GM21717 (cell line): ENCODE results near the gene DPF3.

Source experiments
- ATAC-seq: cut with Tn5 transposase; IDR thresholded peaks from one replicate; pipeline ENCODE4 v1.9.1; 2021; ENCODE audit warnings: mild to moderate bottlenecking, moderate library complexity; ENCODE audit not compliant: unreplicated experiment

Gene DPF3

GRCh38 chr14:72582582-72582981 is 311.3 kb downstream of the DPF3 start:
- no peak for ATAC-seq

- no peak for ATAC-seq
Measured at GRCh38 chr14:72578514-72578913, 315.4 kb downstream of the DPF3 start.

- ATAC-seq = no peak
Measured at GRCh38 chr14:72577521-72577920, 316.4 kb downstream of the DPF3 start.

GRCh38 chr14:72576258-72576657 is 317.6 kb downstream of the DPF3 start:
- no peak for ATAC-seq

- ATAC-seq = no peak
Measured at GRCh38 chr14:72574715-72575114, 319.2 kb downstream of the DPF3 start.

- ATAC-seq = no peak
Measured at GRCh38 chr14:72573725-72574417, 320.0 kb downstream of the DPF3 start.
